ENCODE measurements around the gene TCF12. TPM values are rescaled to one million over a fixed set of nuclear protein-coding genes. Genes with fewer than 3 reads are reported as not detected.

The TCF12 gene
- total RNA-seq, 1 donor from 2014 or later, result 138 TPM

DNA sequence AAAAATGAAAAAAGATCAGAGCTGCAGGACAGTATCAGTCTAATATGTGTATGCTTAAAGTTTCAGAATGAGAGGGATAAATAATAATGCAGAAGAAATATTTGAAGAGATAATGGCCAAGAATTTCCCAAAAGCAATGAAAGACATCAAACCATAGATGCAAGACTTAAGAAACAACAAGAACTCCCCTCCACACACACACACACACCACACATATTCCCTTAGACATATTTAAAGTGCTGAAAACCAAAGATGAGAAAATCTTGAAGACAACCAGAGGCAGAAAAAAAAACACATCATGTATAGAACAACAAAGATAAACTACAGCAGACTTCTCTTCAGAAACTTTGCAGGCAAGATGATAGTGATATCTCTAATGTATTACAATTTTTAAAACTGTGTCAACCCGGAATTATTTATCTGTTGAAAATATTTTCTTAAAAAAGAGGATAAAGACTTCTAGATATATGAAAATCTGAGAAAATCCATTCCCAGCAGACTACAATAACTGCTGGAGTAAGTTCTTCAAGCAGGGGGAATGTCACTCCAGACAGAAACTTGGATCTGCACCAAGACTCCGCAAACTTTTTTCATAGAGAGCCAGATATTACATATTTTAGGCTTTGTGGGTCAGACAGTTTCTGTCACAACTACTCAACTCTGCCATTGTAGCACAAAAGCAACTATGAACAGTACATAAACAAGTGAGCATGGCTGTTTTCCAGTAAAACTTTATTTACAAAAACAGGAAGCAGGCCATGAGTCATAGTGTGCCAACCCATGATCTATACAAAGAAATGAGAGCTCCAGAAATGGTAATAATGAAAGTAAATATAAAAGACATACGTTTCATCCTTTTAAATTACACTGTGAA lies 234.5 kb downstream of the TCF12 start:
- TF ChIP-seq, protein P1, sequence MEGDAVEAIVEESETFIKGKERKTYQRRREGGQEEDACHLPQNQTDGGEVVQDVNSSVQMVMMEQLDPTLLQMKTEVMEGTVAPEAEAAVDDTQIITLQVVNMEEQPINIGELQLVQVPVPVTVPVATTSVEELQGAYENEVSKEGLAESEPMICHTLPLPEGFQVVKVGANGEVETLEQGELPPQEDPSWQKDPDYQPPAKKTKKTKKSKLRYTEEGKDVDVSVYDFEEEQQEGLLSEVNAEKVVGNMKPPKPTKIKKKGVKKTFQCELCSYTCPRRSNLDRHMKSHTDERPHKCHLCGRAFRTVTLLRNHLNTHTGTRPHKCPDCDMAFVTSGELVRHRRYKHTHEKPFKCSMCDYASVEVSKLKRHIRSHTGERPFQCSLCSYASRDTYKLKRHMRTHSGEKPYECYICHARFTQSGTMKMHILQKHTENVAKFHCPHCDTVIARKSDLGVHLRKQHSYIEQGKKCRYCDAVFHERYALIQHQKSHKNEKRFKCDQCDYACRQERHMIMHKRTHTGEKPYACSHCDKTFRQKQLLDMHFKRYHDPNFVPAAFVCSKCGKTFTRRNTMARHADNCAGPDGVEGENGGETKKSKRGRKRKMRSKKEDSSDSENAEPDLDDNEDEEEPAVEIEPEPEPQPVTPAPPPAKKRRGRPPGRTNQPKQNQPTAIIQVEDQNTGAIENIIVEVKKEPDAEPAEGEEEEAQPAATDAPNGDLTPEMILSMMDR (IDR thresholded peaks at IDR 0.05), result no peak
- TF ChIP-seq POLR2A (IDR thresholded peaks at IDR 0.05), result no peak
- TF ChIP-seq POLR2AphosphoS5 (IDR thresholded peaks at IDR 0.05; ENCODE audit: insufficient read depth in 1 of 2, low read depth in 1 of 2), result no peak
- no peaks in the 10 kb centered on the region for H3K9me3 ChIP-seq
- no peak for DNase-seq (ENCODE audit: extremely low spot score in 2 of 2)
- intact Hi-C loops (cut with DNase I), result no loop called here
- no peak overlapping the region for H3K4me3 ChIP-seq
- H3K4me1 ChIP-seq, result peaks cover 34% of the 10 kb centered on the region
- no peaks in the 10 kb centered on the region for H3K27me3 ChIP-seq
- H3K27ac ChIP-seq, result no peak overlapping the region
- no peaks in the 10 kb centered on the region for H3K36me3 ChIP-seq

DNA sequence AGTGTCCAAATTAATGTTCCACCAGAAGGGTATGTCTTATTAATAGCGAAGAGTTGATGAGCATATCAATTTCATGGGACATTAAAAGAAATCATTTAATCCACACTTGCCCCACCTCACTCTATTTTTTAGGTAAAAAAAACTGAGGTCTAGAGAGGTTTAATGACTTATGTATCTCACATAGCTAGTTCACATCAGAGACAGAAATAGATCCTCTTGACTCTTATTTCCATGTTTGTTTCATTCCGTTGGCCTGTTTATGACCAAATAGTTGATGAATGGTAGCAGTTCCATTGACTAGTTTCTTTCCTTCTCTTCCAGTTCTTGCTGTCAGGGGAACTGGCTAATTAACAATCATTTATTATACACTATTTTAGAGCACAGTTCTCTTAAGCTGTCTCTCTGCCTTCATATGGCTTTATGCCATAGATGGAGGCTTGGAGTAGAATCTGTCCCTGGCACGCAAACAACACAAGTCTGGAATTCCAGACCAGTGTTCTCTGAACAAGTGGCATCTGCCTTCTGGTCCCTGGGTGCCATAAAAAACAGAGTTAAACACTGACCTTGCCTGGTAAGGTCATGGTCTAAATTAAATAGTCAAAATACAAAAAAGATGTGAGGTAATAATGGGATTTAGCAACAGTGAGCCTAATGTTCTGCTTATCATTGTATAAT lies 237.9 kb downstream of the TCF12 start:
- intact Hi-C loops (cut with DNase I), result no loop called here
- H3K9me3 ChIP-seq, result no peaks in the 10 kb centered on the region
- H3K27me3 ChIP-seq, result no peaks in the 10 kb centered on the region
- H3K36me3 ChIP-seq, result no peaks in the 10 kb centered on the region
- TF ChIP-seq, protein P1 (IDR thresholded peaks at IDR 0.05), result no peak
- TF ChIP-seq POLR2A (IDR thresholded peaks at IDR 0.05) (no peak), POLR2AphosphoS5 (IDR thresholded peaks at IDR 0.05; ENCODE audit: insufficient read depth in 1 of 2, low read depth in 1 of 2) (no peak)
- H3K27ac ChIP-seq, result no peak overlapping the region
- no peak for DNase-seq (ENCODE audit: extremely low spot score in 2 of 2)
- H3K4me1 ChIP-seq, result peaks cover 32% of the 10 kb centered on the region
- H3K4me3 ChIP-seq, result no peak overlapping the region

DNA sequence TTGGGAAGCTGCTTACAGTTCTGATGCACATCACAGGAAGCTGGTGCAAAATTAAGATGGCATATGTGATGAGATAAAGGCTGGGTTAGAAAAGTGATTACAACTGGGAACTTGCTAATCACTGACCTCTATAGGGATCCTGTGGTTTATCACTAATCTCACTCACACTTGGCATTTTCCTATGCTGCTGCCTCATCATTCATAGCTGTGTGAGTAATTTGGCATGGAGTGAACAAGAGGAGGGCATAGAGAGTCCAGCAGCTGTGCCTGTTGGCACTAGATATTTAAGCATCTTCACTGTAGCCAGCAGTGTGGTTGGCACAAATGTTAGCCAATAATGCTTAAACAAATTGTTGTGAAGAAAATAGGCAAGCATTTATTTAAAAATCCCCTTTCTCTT lies 240.1 kb downstream of the TCF12 start:
- no peaks in the 10 kb centered on the region for H3K36me3 ChIP-seq
- no peaks in the 10 kb centered on the region for H3K27me3 ChIP-seq
- intact Hi-C loops (cut with DNase I), result no loop called here
- peaks cover 32% of the 10 kb centered on the region for H3K4me1 ChIP-seq
- DNase-seq (ENCODE audit: extremely low spot score in 2 of 2), result no peak
- no peaks in the 10 kb centered on the region for H3K9me3 ChIP-seq
- TF ChIP-seq POLR2A (IDR thresholded peaks at IDR 0.05), result no peak
- TF ChIP-seq, protein P1 (IDR thresholded peaks at IDR 0.05), result no peak
- TF ChIP-seq POLR2AphosphoS5 (IDR thresholded peaks at IDR 0.05; ENCODE audit: insufficient read depth in 1 of 2, low read depth in 1 of 2), result no peak
- no peak overlapping the region for H3K4me3 ChIP-seq
- no peak overlapping the region for H3K27ac ChIP-seq

DNA sequence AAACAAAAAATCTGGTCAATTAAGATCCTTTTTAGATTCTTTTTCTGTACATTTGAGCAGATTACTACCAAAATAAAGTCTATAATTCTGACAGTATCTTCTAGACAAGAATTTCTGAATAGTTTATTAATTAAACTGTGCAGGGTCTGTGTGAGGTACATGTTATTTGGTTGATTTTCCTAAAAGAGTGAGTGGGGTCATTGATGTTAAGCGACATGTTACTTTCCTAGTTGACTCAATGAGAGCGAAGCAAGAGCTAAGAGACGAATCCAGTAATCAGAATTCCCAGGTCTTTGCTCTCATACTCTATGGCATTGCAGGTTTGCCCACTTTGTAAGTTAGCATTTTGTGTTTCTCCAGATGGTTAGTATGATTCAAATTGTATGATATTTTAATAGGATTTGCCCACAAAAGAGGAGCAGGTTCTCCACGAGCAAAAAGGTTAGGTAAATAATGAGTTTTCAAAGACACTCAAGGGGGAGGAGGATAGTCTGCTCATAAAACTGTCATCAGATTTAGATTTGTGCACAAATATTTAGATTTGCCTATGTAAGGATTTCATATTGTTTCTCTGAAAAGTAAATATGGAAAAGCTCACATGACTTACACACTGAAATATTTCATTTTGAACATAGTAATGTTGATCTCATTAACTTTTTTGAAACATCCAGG lies 240.7 kb downstream of the TCF12 start:
- no peak overlapping the region for H3K4me3 ChIP-seq
- TF ChIP-seq POLR2AphosphoS5 (IDR thresholded peaks at IDR 0.05; ENCODE audit: insufficient read depth in 1 of 2, low read depth in 1 of 2), result no peak
- peaks cover 32% of the 10 kb centered on the region for H3K4me1 ChIP-seq
- no peaks in the 10 kb centered on the region for H3K36me3 ChIP-seq
- intact Hi-C loops (cut with DNase I), result no loop called here
- no peak for DNase-seq (ENCODE audit: extremely low spot score in 2 of 2)
- H3K27ac ChIP-seq, result no peak overlapping the region
- H3K27me3 ChIP-seq, result no peaks in the 10 kb centered on the region
- H3K9me3 ChIP-seq, result no peaks in the 10 kb centered on the region

DNA sequence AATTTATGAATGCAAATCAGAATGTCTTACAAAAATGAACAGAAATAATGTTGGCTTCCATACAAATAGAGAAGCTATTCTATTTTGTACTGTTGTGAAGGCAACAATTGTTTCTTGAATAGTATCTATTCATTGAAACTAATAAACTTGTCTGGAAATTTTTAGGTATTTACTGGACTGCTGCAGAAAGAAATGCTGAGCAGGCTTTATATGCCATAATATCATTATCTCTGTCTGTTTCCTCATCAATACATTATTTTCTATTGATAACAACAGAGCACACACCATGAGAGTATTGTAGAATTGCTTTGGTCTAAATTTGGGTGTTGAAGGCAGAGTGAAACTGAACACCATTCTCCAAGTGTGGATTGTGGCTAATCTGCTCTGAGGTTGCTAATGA lies 241.3 kb downstream of the TCF12 start:
- no peak overlapping the region for H3K27ac ChIP-seq
- no peaks in the 10 kb centered on the region for H3K9me3 ChIP-seq
- no peak for DNase-seq (ENCODE audit: extremely low spot score in 2 of 2)
- no peak overlapping the region for H3K4me3 ChIP-seq
- H3K4me1 ChIP-seq, result peaks cover 32% of the 10 kb centered on the region
- no peaks in the 10 kb centered on the region for H3K27me3 ChIP-seq
- no peak for TF ChIP-seq POLR2AphosphoS5 (IDR thresholded peaks at IDR 0.05; ENCODE audit: insufficient read depth in 1 of 2, low read depth in 1 of 2)
- intact Hi-C loops (cut with DNase I), result no loop called here
- no peaks in the 10 kb centered on the region for H3K36me3 ChIP-seq
